NT2/D1 (cell line): ENCODE data around the gene PEF1.

Experiments
- DNase-seq: peaks from one replicate; pipeline ENCODE4 v3.0.0-alpha.2; 2011; ENCODE audit warnings: low read depth, low spot score
- H3K27me3 ChIP-seq: 2 replicates; pipeline ENCODE4 v1.6.0; 2011; ENCODE audit warnings: mild to moderate bottlenecking; ENCODE audit not compliant: insufficient read length, insufficient read depth
- H3K36me3 ChIP-seq: 2 replicates; pipeline ENCODE4 v1.6.1; 2011; ENCODE audit warnings: mild to moderate bottlenecking, low read length, mixed read lengths; ENCODE audit not compliant: insufficient read depth, insufficient read length
- H3K4me1 ChIP-seq: 2 replicates; pipeline ENCODE4 v1.5.1; 2011; ENCODE audit not compliant: insufficient read depth, insufficient read length
- H3K4me3 ChIP-seq: 2 replicates; pipeline ENCODE4 v1.5.1; 2011; ENCODE audit warnings: low read depth; ENCODE audit not compliant: insufficient read length
- H3K9ac ChIP-seq: 2 replicates; pipeline ENCODE4 v1.6.0; 2011; ENCODE audit warnings: low read depth; ENCODE audit not compliant: insufficient read length
- H3K9me3 ChIP-seq: 2 replicates; pipeline ENCODE4 v1.5.1; 2011; ENCODE audit warnings: mild to moderate bottlenecking, low read length; ENCODE audit not compliant: insufficient read depth
- SUZ12 ChIP-seq: IDR thresholded peaks from 2 replicates; pipeline ENCODE4 v1.6.1; 2011; ENCODE audit not compliant: insufficient read length, insufficient read depth; ENCODE audit errors: extremely low read depth
- YY1 ChIP-seq: IDR thresholded peaks from 2 replicates; pipeline ENCODE4 v1.6.1; 2011; ENCODE audit not compliant: insufficient read length, insufficient read depth
- ZNF274 ChIP-seq: IDR thresholded peaks from 2 replicates; pipeline ENCODE4 v1.6.1; 2011; ENCODE audit warnings: mild to moderate bottlenecking, low read depth, low read length

Gene PEF1

GRCh38 chr1:31627930-31628559 lies 16.6 kb downstream of the PEF1 start:
- TF ChIP-seq SUZ12, result no peak
- TF ChIP-seq YY1, result no peak

GRCh38 chr1:31627301-31627929 lies 17.3 kb downstream of the PEF1 start:
- Histone ChIP-seq H3K9ac (peak overlapping the region; percentile 14), H3K4me1 (peaks cover 52% of the 10 kb centered on the region)
- DNase-seq, result no peak

More at GRCh38 chr1:31627930-31628559, 16.6 kb downstream of the PEF1 start:
- Histone ChIP-seq H3K4me1 (peaks cover 52% of the 10 kb centered on the region), H3K9me3 (no peaks in the 10 kb centered on the region), H3K4me3 (no peak overlapping the region), H3K9ac (peak overlapping the region; percentile 14), H3K36me3 (peaks cover 72% of the 10 kb centered on the region), H3K27me3 (no peaks in the 10 kb centered on the region)
- no peak for DNase-seq

GRCh38 chr1:31626223-31627207 lies 18.2 kb downstream of the PEF1 start:
- Histone ChIP-seq H3K4me1 (peaks cover 43% of the 10 kb centered on the region), H3K27me3 (no peaks in the 10 kb centered on the region), H3K4me3 (no peak overlapping the region), H3K9ac (peak overlapping the region; percentile 61), H3K36me3 (peaks cover 57% of the 10 kb centered on the region), H3K9me3 (no peaks in the 10 kb centered on the region)
- no peak for DNase-seq
- TF ChIP-seq SUZ12 (no peak), YY1 (no peak), ZNF274 (no peak)

More at GRCh38 chr1:31627301-31627929, 17.3 kb downstream of the PEF1 start:
- Histone ChIP-seq H3K36me3 (peaks cover 66% of the 10 kb centered on the region), H3K9me3 (no peaks in the 10 kb centered on the region), H3K4me3 (no peak overlapping the region), H3K27me3 (no peaks in the 10 kb centered on the region)
- no peak for TF ChIP-seq YY1
- TF ChIP-seq ZNF274, result no peak
- TF ChIP-seq SUZ12, result no peak

- Histone ChIP-seq H3K36me3 (peaks cover 49% of the 10 kb centered on the region), H3K9me3 (no peaks in the 10 kb centered on the region), H3K9ac (peak overlapping the region; percentile 61), H3K27me3 (no peaks in the 10 kb centered on the region), H3K4me3 (no peak overlapping the region), H3K4me1 (peaks cover 43% of the 10 kb centered on the region)
- TF ChIP-seq YY1, result no peak
- no peak for TF ChIP-seq ZNF274
- DNase-seq, result no peak
These were observed 19.0 kb downstream of the PEF1 start for GRCh38 chr1:31625561-31626222.

- peak overlapping the region; percentile 53 for H3K9ac ChIP-seq
- no peak for TF ChIP-seq SUZ12
- no peak for TF ChIP-seq ZNF274
- no peak for TF ChIP-seq YY1
- no peak for DNase-seq
- no peaks in the 10 kb centered on the region for H3K9me3 ChIP-seq
- H3K36me3 ChIP-seq, result peaks cover 41% of the 10 kb centered on the region
- no peak overlapping the region for H3K4me3 ChIP-seq
- H3K27me3 ChIP-seq, result no peaks in the 10 kb centered on the region
- H3K4me1 ChIP-seq, result peaks cover 39% of the 10 kb centered on the region
These were observed 19.8 kb downstream of the PEF1 start for GRCh38 chr1:31624731-31625514.

- TF ChIP-seq SUZ12, result no peak
- no peak for TF ChIP-seq ZNF274
- no peak for TF ChIP-seq YY1
- H3K36me3 ChIP-seq, result peaks cover 35% of the 10 kb centered on the region
- H3K27me3 ChIP-seq, result peaks cover 4% of the 10 kb centered on the region
- no peak overlapping the region for H3K4me3 ChIP-seq
- no peak for DNase-seq
- H3K9me3 ChIP-seq, result no peaks in the 10 kb centered on the region
- H3K9ac ChIP-seq, result no peak overlapping the region
- H3K4me1 ChIP-seq, result peaks cover 41% of the 10 kb centered on the region
These were observed 20.4 kb downstream of the PEF1 start for GRCh38 chr1:31624309-31624708.
